H1 (cell line): Measurements from ENCODE around the gene WDR91. TPM values are rescaled to one million over a fixed set of nuclear protein-coding genes. Genes with fewer than 3 reads are reported as not detected.

Source experiments
- CTCF ChIA-PET: fragments of 300-600 bp; sonication (Branson Sonifier 250); formaldehyde crosslinking; loops from one replicate; lab custom pipeline; 2021; ENCODE audit not compliant: partially characterized antibody; lab: Charles Lee
- POLR2A ChIA-PET: fragments of 300-600 bp; sonication (Branson Sonifier 250); formaldehyde crosslinking; loops from one replicate; lab custom pipeline; 2021; ENCODE audit warnings: inconsistent platforms; ENCODE audit not compliant: partially characterized antibody; lab: Charles Lee
- DNase-seq, 2 experiments: peaks; one replicate each; pipeline versions ENCODE4 v3.0.0 to v3.0.0-alpha.2; 2010 to 2022; ENCODE audit warnings: low spot score in 2 of 2, low read depth in 1 of 2, mixed read lengths in 1 of 2
- FAIRE-seq: peaks from 2 replicates; lab custom pipeline; 2011; peaks lifted over from hg19 to GRCh38; lab: Jason Lieb, UNC
- H2AFZ ChIP-seq: 2 replicates; pipeline ENCODE4 v1.8.1; 2012; ENCODE audit warnings: low read length, inconsistent platforms
- H2AK5ac ChIP-seq: 2 replicates; pipeline ENCODE4 v1.6.1; 2013; ENCODE audit warnings: low read depth, low read length
- H2BK120ac ChIP-seq: replicated peaks from 2 replicates; pipeline ENCODE3; 2013; ENCODE audit warnings: low read depth, low read length, inconsistent platforms
- H2BK12ac ChIP-seq: 2 replicates; pipeline ENCODE4 v1.6.1; 2013; ENCODE audit warnings: low read depth, low read length
- H2BK15ac ChIP-seq: 2 replicates; pipeline ENCODE4 v1.6.1; 2013; ENCODE audit warnings: low read length
- H2BK20ac ChIP-seq: 2 replicates; pipeline ENCODE4 v1.6.1; 2013; ENCODE audit warnings: low read length
- H2BK5ac ChIP-seq: 2 replicates; pipeline ENCODE4 v1.6.1; 2013; ENCODE audit warnings: low read depth, low read length
- H3K14ac ChIP-seq: 2 replicates; pipeline ENCODE4 v1.6.1; 2013; ENCODE audit warnings: inconsistent platforms; ENCODE audit not compliant: insufficient read length
- H3K18ac ChIP-seq: 2 replicates; pipeline ENCODE4 v1.6.1; 2013; ENCODE audit warnings: low read length; ENCODE audit errors: extremely low read depth
- H3K23ac ChIP-seq: 2 replicates; pipeline ENCODE4 v1.6.1; 2013; ENCODE audit warnings: inconsistent platforms; ENCODE audit not compliant: insufficient read length
- H3K23me2 ChIP-seq: 2 replicates; pipeline ENCODE4 v1.6.1; 2013; ENCODE audit warnings: low read depth, low read length
- H3K27ac ChIP-seq: 2 replicates; pipeline ENCODE4 v1.6.1; 2011; ENCODE audit warnings: low read depth, low read length, inconsistent platforms
- H3K27me3 ChIP-seq, 4 experiments: replicated peaks in 1 of 4; 1 replicate in 1 of 4; 2 replicates in 3 of 4; pipeline versions ENCODE4 v1.6.1 to v1.8.1; 2011 to 2013; ENCODE audit warnings: low read length in 3 of 4, mild to moderate bottlenecking in 3 of 4, inconsistent platforms in 2 of 4, mixed read lengths in 2 of 4, moderate library complexity in 1 of 4; ENCODE audit not compliant: control insufficient read depth in 3 of 4, insufficient read depth in 3 of 4; ENCODE audit errors: extremely low read depth in 1 of 4
- H3K36me3 ChIP-seq, 4 experiments: 2 replicates each; pipeline versions ENCODE4 v1.6.1 to v1.8.1; 2011 to 2013; ENCODE audit warnings: mild to moderate bottlenecking in 4 of 4, low read length in 3 of 4, moderate library complexity in 2 of 4, control low read depth in 1 of 4, inconsistent platforms in 1 of 4; ENCODE audit not compliant: insufficient read depth in 4 of 4, control insufficient read depth in 2 of 4
- H3K4ac ChIP-seq: replicated peaks from 2 replicates; pipeline ENCODE3; 2013; ENCODE audit warnings: low read length, low read depth, mixed read lengths, inconsistent platforms; ENCODE audit not compliant: insufficient read length
- H3K4me1 ChIP-seq, 4 experiments: replicated peaks in 1 of 4; 1 replicate in 1 of 4; 2 replicates in 3 of 4; pipeline versions ENCODE4 v1.6.1 to v1.8.1; 2011 to 2013; ENCODE audit warnings: low read length in 3 of 4, inconsistent platforms in 2 of 4, mixed read lengths in 1 of 4; ENCODE audit not compliant: insufficient read depth in 4 of 4, control insufficient read depth in 3 of 4
- H3K4me2 ChIP-seq, 2 experiments: 2 replicates each; pipeline versions ENCODE4 v1.6.1 to v1.8.1; 2011 to 2013; ENCODE audit warnings: low read depth in 2 of 2, low read length in 2 of 2, control low read depth in 1 of 2, inconsistent platforms in 1 of 2, mild to moderate bottlenecking in 1 of 2; ENCODE audit not compliant: insufficient read depth in 1 of 2
- H3K4me3 ChIP-seq, 4 experiments: fragments of 200-600, 300-600 bp in 1 of 4; sonication (generic), shearing (Covaris generic), sonication (Bioruptor Twin) in 1 of 4; 2 replicates each; pipeline versions ENCODE4 v1.5.1 to v1.8.1; 2011 to 2016; ENCODE audit warnings: low read length in 4 of 4, low read depth in 3 of 4, control low read depth in 2 of 4, inconsistent platforms in 2 of 4, mild to moderate bottlenecking in 2 of 4, mixed read lengths in 1 of 4, moderate library complexity in 1 of 4; ENCODE audit not compliant: insufficient read depth in 2 of 4; ENCODE audit errors: extremely low read depth in 1 of 4
- H3K56ac ChIP-seq: replicated peaks from 2 replicates; pipeline ENCODE3; 2013; ENCODE audit warnings: low read depth, mild to moderate bottlenecking, mixed read lengths, low read length, inconsistent platforms; ENCODE audit not compliant: insufficient read length
- H3K79me1 ChIP-seq: 2 replicates; pipeline ENCODE4 v1.6.1; 2013; ENCODE audit warnings: low read depth, low read length, control low read depth
- H3K79me2 ChIP-seq, 2 experiments: 2 replicates each; pipeline versions ENCODE4 v1.6.1 to v1.8.1; 2012 to 2013; ENCODE audit warnings: low read length in 2 of 2, mild to moderate bottlenecking in 2 of 2, inconsistent platforms in 1 of 2; ENCODE audit not compliant: insufficient read depth in 2 of 2, control insufficient read depth in 1 of 2
- H3K9ac ChIP-seq, 4 experiments: replicated peaks in 1 of 4; 1 replicate in 1 of 4; 2 replicates in 3 of 4; pipeline versions ENCODE4 v1.6.1 to v1.8.1; 2011 to 2013; ENCODE audit warnings: low read depth in 3 of 4, low read length in 3 of 4, control low read depth in 2 of 4, mild to moderate bottlenecking in 2 of 4, moderate library complexity in 2 of 4, inconsistent platforms in 1 of 4; ENCODE audit errors: extremely low read depth in 1 of 4
- H3K9me3 ChIP-seq, 2 experiments: 2 replicates each; pipeline versions ENCODE4 v1.6.1 to v1.8.1; 2012 to 2013; ENCODE audit warnings: mild to moderate bottlenecking in 2 of 2, moderate library complexity in 2 of 2, control low read depth in 1 of 2, inconsistent platforms in 1 of 2, low read depth in 1 of 2, low read length in 1 of 2, mixed read lengths in 1 of 2; ENCODE audit not compliant: insufficient read depth in 2 of 2
- H4K20me1 ChIP-seq, 2 experiments: replicated peaks in 1 of 2; 2 replicates each; pipeline versions ENCODE3 to v1.8.1; 2011 to 2013; ENCODE audit warnings: inconsistent platforms in 2 of 2, low read length in 2 of 2, mild to moderate bottlenecking in 1 of 2; ENCODE audit not compliant: insufficient read depth in 2 of 2, control insufficient read depth in 1 of 2
- H4K5ac ChIP-seq: 2 replicates; pipeline ENCODE4 v1.6.1; 2013; ENCODE audit warnings: low read length, low read depth, mixed read lengths, inconsistent platforms; ENCODE audit not compliant: insufficient read length
- H4K8ac ChIP-seq: 2 replicates; pipeline ENCODE4 v1.8.0; 2013; ENCODE audit warnings: mild to moderate bottlenecking, moderate library complexity, low read length, inconsistent platforms; ENCODE audit not compliant: insufficient read depth; ENCODE audit errors: extremely low read depth
- H4K91ac ChIP-seq: replicated peaks from 2 replicates; pipeline ENCODE3; 2013; ENCODE audit warnings: low read length, mixed read lengths, inconsistent platforms; ENCODE audit not compliant: insufficient read length
- CBX5 ChIP-seq: fragments of 300-800, 300-1000 bp; sonication (generic); IDR thresholded peaks from 2 replicates; pipeline ENCODE4 v1.7.1; 2016; ENCODE audit warnings: antibody characterized with exemption, low read length, low read depth
- EZH2 ChIP-seq: fragments of 200-600 bp; sonication (generic); IDR thresholded peaks from 2 replicates; pipeline ENCODE4 v1.7.1; 2012; ENCODE audit warnings: low read depth, mild to moderate bottlenecking, moderate library complexity, low read length, inconsistent platforms; ENCODE audit not compliant: severe bottlenecking
- WGBS, 2 experiments: shearing (Covaris generic) in 1 of 2; methylation state at CpG; one replicate each; pipeline versions ENCODE4 v1.1.6 to v1.1.7; 2013 to 2015; ENCODE audit warnings: low lambda C conversion rate in 2 of 2, mixed read lengths in 2 of 2, inconsistent platforms in 1 of 2, low coverage in 1 of 2, missing lambda C conversion rate in 1 of 2; ENCODE audit not compliant: insufficient replicate concordance in 2 of 2, insufficient coverage in 1 of 2, insufficient read length in 1 of 2; ENCODE audit errors: extremely low coverage in 1 of 2, missing lambda C conversion rate in 1 of 2; 5-methylcytosine and 5-hydroxymethylcytosine counted together
- polyA plus RNA-seq, 7 experiments: library from polyadenylated mRNA; depleted of rRNA in 3 of 7; stranded (reverse) in 5 of 7; unstranded in 2 of 7; fragments of >200 nt in 5 of 7; fragments of 200-250 nt in 2 of 7; gene quantifications; 1 replicate in 5 of 7; 2 replicates in 1 of 7; 4 replicates in 1 of 7; pipeline versions ENCODE4 v1.2.1 to v1.2.3, GENCODE V29; 2011 to 2013; ENCODE audit warnings: missing spikeins in 2 of 7, mixed read lengths in 2 of 7
- total RNA-seq: library from RNA; stranded (reverse); fragmentation: NEBNext Ultra II Directional; extraction: Animal tissue kit (Norgen Biotek cat#: 25700); gene quantifications from 2 replicates; pipeline ENCODE4 v1.2.1, GENCODE V29; 2021

Gene WDR91
- total and polyA plus RNA-seq, 2 of the 8 experiments (the other 6 are each of a cell fraction or from before 2014, with no cell fraction given): 8.2 to 14.7 TPM

DNA sequence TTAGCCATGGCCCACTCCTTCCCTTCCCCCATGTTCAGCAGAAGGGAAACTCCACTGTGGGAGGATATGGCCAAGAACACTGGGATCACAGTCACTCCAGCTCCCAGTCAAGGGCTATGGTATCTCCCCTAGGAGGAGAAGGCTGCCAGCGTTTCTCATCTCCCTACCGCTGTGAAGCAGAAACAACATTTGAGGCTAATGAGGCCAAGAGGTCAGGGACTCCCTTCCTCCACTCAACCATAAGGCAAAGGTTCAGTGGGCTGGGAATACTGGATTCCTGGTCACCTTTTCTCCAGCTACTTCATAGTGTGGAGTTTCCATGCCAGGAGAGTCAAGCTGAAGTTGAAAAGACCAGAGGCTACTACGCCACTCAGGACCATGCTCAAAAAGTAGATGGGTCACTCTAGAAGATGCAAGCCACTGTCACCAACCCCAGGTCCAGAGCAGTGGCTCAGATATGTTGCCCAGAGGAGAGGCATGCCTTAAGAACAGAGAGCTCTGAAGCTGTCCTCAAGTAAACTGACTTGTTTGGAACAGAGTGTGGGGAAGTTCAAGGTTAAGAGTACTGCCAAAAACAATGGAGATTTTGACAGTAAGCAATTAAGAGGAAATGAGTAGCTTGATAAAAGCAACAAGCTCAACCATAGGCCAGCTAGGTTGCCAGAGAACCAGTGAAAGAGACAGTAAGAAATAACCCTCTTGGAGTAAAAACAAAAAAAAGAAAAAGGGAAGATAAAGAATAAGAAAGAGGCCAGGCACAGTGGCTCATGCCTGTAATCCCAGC, 67.2 kb downstream of the WDR91 start:
- no peak for FAIRE-seq
- no peak overlapping the region for H3K4me2 ChIP-seq
- TF ChIP-seq EZH2 (no peak), CBX5 (no peak)

More for the DNA sequence above, 67.2 kb downstream of the WDR91 start:
- Histone ChIP-seq H3K9me3 (no peaks in the 10 kb centered on the region), H2BK120ac (no peak overlapping the region), H4K8ac (no peak overlapping the region), H3K18ac (no peak overlapping the region), H3K79me1 (no peaks in the 10 kb centered on the region), H4K20me1 (no peaks in the 10 kb centered on the region), H3K27ac (no peak overlapping the region), H3K4me3 (no peak overlapping the region), H2AFZ (no peak overlapping the region), H4K5ac (no peak overlapping the region), H2BK12ac (no peak overlapping the region), H3K14ac (no peak overlapping the region), H3K36me3 (no peaks in the 10 kb centered on the region), H3K9ac (no peak overlapping the region), H3K56ac (no peak overlapping the region), H3K27me3 (no peaks in the 10 kb centered on the region), H2AK5ac (no peak overlapping the region), H3K79me2 (no peaks in the 10 kb centered on the region), H2BK20ac (no peak overlapping the region), H2BK15ac (no peak overlapping the region), H2BK5ac (no peak overlapping the region), H3K23ac (no peak overlapping the region), H4K91ac (no peak overlapping the region), H3K4ac (no peak overlapping the region), H3K4me1 (no peaks in the 10 kb centered on the region), H3K23me2 (no peaks in the 10 kb centered on the region)
- WGBS, 2 experiments: 91% methylated on average over 3 of the region's 3 CpGs; no CpG with 5 or more reads in 1 of the 2 experiments
- DNase-seq: no peak
- ChIA-PET POLR2A (interaction anchor here (1.0 kb wide), 1 partner anchor 10 kb away, joined by 3 read pairs; no protein-coding TSS in a partner anchor), CTCF (interaction anchor here (1.4 kb wide), 1 partner anchor 96 kb away, joined by 3 read pairs; no protein-coding TSS in a partner anchor)
